Muscle of arm (tissue), 12 donors: ENCODE data around the gene PGLYRP3. TPM values are rescaled to one million over a fixed set of nuclear protein-coding genes. Genes with fewer than 3 reads are reported as not detected.
"Not testable (repeated sequence)": the region's sequence is repeated elsewhere in the genome, so short reads cannot be mapped to it uniquely, and the experiment has no call there.

Experiments
- DNase-seq: peaks from one replicate; pipeline ENCODE4 v3.0.0-alpha.2; 2013
- polyA plus RNA-seq, 12 donors: library from polyadenylated mRNA; unstranded; fragments of 120-200 nt; gene quantifications; one replicate each; pipeline ENCODE4 v1.2.1, GENCODE V29; 2013; ENCODE audit not compliant: insufficient read length in 12 of 12

The PGLYRP3 gene
- polyA plus RNA-seq, 12 donors, result 0.90 to 2.2 (median 0.94) TPM; not detected in 9

DNA sequence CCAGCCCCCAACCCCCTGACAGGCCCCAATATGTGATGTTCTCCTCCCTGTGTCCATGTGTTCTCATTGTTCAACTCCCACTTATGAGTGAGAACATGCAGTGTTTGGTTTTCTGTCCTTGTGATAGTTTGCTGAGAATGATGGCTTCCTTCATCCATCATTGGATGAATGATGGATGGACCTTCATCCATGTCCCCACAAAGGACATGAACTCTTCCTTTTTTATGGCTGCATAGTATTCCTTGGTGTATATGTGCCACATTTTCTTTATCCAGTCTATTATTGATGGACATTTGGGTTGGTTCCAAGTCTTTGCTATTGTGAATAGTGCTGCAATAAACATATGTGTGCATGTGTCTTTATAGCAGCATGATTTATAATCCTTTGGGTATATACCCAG is 1.6 kb upstream of the PGLYRP3 start:
- not testable (repeated sequence) for DNase-seq

GRCh38 chr1:153313288-153313687 is 536 bp upstream of the PGLYRP3 start:
- no peak for DNase-seq

- DNase-seq, result no peak
Observed at GRCh38 chr1:153310526-153310925, 2.2 kb downstream of the PGLYRP3 start.

DNA sequence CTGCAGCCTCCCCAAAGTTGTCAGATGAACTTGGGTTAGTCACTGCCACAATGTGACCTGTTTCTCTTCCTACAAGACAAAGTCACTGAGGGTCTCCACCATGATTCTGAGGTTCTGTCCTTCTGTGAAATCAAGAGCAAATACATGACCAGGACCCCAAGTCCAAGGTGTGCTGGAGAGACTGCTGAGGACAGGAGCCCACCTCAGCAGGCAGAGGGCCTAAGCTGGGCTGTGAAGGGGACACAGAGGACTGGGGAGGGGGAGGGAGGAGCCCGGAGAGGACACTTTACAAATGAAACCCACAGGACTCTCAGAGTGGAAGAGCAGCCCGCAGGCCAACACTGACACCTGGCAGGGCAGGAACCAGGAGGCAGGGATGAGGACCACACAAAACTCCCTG is 3.3 kb downstream of the PGLYRP3 start:
- DNase-seq, result no peak

DNA sequence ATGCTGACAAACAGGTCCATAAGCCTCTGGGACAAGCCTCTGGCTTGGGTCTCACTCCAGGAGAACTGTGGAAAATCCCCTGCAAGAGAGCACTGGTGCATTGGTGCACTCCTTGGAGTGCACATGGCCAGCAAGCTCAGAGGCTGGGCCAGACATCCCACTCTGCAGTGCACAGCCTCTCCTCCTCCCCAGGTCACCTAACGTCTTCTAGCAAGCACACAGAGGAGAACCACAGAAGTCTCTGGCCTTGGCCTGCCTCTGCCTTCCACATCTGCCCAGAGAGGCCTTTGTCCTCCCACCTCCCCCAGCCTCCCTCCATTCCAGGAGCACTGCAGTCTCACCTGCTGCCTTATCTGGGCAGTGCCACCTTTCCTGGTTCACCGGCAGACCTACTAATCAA is 4.2 kb downstream of the PGLYRP3 start:
- no peak for DNase-seq

DNA sequence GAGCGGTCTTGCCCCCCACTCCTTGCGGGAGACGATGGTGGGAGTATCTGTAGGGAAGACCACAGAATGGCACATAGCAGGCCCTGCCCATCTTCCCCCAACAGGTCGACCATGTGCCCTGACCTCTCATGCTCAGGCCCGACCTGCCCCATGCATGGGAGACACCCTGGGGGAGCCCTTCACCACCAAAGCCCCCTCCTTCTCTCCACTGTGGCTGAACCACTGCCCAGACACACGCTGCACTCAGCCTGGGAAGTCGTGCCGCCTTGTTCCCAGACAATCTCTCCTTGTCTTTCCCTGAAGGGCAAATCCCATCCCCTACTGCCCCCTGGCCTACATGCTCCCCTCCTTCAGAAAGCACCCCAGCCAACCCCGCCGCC is 5.5 kb downstream of the PGLYRP3 start:
- DNase-seq, result no peak

DNA sequence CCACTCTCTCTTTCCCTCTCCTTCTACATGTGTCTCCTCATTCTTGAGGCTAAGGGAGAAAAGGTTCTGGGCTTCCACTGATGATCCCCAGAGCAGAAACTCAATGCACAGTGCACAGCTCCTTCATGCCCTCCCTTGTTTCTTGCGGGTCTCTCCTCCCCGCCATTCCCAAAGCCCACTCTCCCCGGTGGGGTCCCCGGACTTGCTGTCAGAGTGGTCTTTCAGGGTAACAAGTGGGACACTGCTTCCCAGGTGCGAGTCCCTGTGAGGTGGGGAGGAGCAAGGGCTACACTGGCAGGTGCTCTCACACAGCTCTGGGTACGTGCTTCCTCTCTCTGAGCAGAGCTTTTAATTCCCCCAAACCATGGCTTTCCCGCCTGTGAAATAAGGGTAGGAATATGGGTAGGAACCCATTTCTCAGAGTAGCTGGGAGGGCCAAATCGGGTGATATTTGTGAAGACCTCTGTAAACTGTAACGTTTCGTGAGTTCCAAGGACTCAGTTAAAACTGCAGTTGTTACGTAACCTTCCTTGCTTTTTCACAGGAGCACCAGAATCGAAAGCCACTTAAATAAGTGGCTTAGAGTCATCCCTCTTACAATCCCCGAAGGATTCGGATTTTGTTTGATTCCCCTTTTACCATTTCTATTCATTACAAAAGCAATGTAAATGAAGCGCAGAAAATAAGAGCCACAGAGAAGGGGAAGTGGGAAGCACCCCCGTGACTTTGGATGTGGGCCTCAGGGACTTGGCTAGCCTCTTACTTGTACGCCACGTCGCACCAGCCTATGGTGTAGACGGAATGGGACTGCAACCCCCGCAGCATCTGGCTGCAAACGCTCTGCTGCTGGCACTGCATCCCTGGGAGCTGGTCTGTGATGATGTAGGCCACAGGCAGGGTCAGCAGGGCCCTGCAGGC is 6.2 kb downstream of the PGLYRP3 start:
- no peak for DNase-seq

DNA sequence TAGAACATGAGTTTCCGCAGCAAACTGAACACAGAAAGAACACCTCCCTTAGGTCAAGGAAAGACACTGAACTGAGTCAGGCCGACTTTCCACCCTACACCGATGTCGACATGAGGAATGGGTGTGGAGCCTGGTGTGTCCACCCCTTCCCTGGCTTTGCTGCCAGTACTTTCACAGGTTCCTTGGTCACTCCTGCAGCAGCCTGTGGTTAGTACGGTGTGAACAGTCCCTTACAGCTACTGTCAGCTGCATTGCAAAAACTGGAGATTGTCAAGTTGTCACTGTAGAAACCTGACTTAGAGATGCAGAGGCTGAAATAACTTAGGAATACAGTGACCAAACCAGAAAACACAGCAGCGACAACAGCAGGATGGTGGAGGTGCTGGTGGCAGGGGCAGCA is 7.1 kb downstream of the PGLYRP3 start:
- no peak for DNase-seq

- DNase-seq, result no peak
Observed at GRCh38 chr1:153302308-153302707, 10.4 kb downstream of the PGLYRP3 start.

- no peak for DNase-seq
Observed at GRCh38 chr1:153293851-153294250, 18.9 kb downstream of the PGLYRP3 start.

GRCh38 chr1:153293480-153293775 is 19.3 kb downstream of the PGLYRP3 start:
- no peak for DNase-seq

DNA sequence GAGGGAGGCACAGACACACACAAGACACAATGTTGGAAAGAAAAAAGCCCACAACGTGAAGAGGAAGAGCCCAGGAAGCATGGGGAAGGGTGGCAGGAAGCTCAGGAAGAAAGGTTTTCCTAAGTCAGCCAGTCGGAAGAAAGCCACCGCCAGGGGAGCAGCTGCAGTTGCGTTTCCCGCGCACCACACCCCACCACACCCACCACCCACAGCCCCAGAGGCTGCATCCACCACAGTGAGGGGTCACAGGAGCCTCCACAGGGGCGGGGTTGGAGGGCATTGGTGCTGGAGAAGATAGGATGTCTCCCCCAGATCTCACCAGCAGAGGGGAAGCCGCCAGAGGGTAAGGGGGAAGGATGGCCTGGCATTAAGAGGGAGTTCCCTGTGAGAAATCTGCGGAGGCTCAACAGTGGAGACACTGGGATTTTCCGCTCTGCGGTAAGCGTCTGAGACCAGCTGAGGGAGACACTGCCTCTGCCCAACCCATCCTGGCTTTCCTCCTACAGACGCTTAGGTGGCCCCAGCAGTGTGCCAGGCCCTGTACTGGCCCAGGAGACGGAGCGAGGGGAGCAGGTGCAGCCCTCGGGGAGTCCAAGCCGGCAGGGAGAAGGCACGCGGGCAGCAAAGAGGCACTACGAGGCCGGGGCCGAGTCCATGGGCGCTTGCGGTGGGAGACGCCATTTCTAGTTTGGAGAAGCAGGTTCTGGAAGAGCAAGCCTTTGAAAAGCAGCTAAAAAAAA is 19.8 kb downstream of the PGLYRP3 start:
- no peak for DNase-seq

GRCh38 chr1:153292185-153292584 is 20.6 kb downstream of the PGLYRP3 start:
- DNase-seq, result no peak

DNA sequence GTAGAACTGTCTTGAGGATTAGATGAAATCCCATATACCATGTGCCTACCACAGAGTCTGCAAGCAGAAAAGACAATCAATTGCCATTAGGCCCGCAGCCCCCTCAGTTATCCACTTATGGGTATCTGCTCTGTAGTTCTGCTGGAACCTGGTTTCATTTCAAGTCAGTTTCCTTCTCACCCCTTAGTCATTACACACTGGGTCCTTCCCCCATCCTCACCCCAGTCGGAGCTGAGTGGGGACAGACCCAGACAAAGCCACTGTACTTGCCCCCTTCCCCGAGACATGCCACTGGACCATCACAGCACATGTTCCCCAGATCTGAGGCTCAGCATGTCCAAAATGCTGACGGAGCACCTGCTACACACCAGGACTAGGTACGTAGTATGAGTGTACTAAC is 21.2 kb downstream of the PGLYRP3 start:
- DNase-seq, result no peak

DNA sequence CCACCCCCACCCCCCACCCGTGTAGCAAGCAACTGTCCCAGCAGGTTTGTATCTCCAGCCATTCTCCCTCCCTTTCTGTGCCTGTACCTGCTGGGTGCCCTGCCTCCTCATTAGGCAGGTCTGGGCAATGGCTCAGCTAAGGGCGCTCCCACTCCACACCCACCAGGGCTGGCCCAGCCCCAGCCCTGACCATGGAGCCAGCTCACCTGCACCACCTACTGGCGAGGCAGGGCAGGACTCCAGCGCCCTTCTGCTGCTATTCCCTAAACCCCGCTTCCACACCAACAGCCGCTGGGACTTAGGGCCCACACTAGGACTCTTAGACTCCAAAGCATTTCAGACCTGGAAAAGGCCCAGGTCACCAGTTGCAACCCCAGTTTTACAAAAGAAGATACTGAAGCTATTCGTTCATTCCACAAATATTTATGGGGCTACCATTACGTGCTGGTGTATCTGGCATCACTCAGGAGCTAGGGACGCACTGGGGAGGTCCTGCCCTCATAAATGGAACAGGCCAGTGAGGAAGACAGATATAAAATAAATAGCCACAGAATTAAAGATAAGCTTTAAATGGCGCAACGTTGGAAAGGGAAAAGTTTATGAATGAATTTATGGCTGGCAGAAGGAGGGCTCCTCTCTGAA is 24.0 kb downstream of the PGLYRP3 start:
- DNase-seq, result no peak

DNA sequence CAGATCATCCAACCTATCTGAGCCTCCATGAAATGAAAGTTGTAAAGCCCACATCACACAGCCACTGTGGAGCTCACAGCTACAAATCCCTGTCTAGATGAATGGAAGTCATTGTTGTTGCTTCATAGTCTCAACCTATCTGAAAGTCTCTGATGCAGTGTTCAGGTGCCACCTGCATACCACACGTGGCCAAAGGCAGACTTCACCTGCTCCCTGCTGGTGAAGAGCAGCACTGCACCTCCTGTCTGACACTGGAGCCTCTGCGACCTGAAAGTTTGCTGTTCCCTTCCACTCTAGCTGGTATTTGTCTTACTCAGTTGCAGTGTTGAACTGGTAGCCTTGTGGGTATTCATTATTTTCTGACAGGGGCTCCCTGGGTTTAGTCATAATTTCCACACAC is 34.9 kb downstream of the PGLYRP3 start:
- no peak for DNase-seq

GRCh38 chr1:153272186-153272585 is 40.6 kb downstream of the PGLYRP3 start:
- DNase-seq, result no peak

GRCh38 chr1:153271711-153272110 is 41.0 kb downstream of the PGLYRP3 start:
- no peak for DNase-seq

GRCh38 chr1:153265457-153265856 is 47.3 kb downstream of the PGLYRP3 start:
- DNase-seq, result no peak

DNA sequence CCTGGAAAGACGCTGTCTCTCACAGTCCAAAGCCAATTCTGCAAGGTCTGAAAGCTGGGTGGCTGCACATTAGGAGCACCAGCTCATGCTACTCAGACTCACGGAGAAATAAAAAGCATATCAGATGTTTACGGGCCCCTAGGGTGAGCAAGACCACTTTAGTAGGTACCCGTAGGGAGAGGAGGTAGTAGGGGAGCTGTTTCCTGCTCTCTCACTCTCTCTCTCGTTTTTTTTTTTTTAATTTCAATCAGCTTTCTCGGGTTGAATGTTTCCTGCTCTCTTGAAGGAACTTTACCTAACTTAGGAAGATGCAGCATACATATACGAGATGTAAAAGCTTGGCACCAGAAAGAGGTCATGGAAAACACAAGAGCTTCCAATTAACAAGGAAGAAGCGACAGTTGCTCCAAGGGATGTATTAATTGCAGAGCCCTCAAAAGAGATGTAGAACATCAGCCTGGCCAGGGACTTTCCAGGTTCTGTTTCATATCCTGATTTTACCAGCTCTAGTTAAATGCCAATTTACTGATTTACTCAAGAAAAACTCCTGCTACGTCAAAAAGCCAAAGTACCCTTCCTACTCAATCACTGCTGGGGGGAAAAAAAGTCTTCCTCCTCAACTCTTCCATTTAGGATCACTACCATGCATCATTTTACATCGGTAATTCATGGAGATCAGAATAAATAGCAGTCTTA is 50.1 kb downstream of the PGLYRP3 start:
- DNase-seq, result no peak

DNA sequence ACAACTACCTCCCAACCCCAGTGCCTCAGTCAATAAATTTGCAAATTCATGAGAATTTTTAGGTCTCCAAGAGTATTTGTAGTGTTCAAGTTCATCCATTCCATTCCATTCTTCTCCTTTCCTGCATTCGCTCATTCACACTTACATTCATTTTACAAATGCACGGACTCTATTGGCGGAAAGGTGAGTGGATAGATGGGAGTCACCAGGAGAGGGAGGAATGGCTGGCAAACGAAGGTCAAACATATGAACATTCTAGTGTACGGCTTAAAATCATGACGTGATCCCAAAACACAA is 50.7 kb downstream of the PGLYRP3 start:
- no peak for DNase-seq

DNA sequence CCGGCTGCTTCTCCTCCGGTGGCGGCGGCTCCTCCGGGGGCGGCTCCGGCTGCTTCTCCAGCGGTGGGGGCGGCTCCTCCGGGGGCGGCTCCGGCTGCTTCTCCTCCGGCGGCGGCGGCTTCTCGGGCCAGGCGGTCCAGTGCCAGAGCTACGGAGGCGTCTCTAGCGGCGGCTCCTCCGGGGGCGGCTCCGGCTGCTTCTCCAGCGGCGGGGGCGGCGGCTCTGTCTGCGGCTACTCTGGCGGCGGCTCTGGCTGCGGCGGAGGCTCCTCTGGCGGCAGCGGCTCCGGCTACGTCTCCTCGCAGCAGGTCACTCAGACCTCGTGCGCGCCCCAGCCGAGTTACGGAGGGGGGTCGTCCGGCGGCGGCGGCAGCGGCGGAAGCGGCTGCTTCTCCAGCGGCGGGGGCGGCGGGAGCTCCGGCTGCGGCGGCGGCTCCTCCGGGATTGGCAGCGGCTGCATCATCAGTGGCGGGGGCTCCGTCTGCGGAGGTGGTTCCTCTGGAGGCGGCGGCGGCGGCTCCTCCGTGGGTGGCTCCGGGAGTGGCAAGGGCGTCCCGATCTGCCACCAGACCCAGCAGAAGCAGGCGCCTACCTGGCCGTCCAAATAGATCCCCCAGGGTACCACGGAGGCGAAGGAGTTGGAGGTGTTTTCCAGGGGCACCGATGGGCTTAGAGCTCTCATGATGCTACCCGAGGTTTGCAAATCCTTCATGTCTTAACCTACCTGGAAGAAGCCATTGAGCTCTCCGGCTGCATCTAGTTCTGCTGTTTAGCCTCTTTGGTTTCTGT is 51.3 kb downstream of the PGLYRP3 start:
- DNase-seq, result no peak
